Naive thymus-derived CD8-positive, alpha-beta T cell (primary cell): ENCODE results near the gene RNF144B. TPM values are rescaled to one million over a fixed set of nuclear protein-coding genes. Genes with fewer than 3 reads are reported as not detected.

ENCODE experiments used
- ATAC-seq, 2 donors: fragments of 150-1000 bp; cut with Tn5 transposase in 1 of 2; sonication (Bioruptor Pico), chemical (Tn5 transposase) in 1 of 2; 1 replicate in 1 of 2; 2 replicates in 1 of 2; pipeline ENCODE4 v1.10.0; 2021; ENCODE audit warnings: mild to moderate bottlenecking in 2 of 2, moderate library complexity in 2 of 2
- POLR2A ChIA-PET: fragments of 350-600 bp; sonication (Branson Sonifier 250); formaldehyde crosslinking; loops from one replicate; lab custom pipeline; 2021; ENCODE audit warnings: antibody characterized with exemption; lab: Charles Lee
- DNase-seq, 10 donors: peaks; one replicate each; pipeline versions ENCODE4 v3.0.0 to v3.0.0-alpha.2; 2020 to 2022
- H3K27ac Mint-ChIP-seq, 10 donors: one replicate each; pipeline ENCODE4 v1.8.0; 2020 to 2022; ENCODE audit warnings: mild to moderate bottlenecking in 10 of 10, mixed read lengths in 10 of 10, moderate library complexity in 4 of 10, inconsistent platforms in 1 of 10
- H3K27me3 Mint-ChIP-seq, 5 donors: one replicate each; pipeline ENCODE4 v1.8.0; 2021 to 2022; ENCODE audit warnings: mixed read lengths in 5 of 5
- H3K36me3 Mint-ChIP-seq, 3 donors: one replicate each; pipeline ENCODE4 v1.8.0; 2020 to 2022; ENCODE audit warnings: mixed read lengths in 3 of 3, mild to moderate bottlenecking in 2 of 3, inconsistent platforms in 1 of 3
- H3K4me1 Mint-ChIP-seq, 4 donors: one replicate each; pipeline ENCODE4 v1.8.0; 2021 to 2022; ENCODE audit warnings: mixed read lengths in 4 of 4
- H3K4me3 Mint-ChIP-seq, 10 donors: one replicate each; pipeline ENCODE4 v1.8.0; 2020 to 2022; ENCODE audit warnings: mild to moderate bottlenecking in 10 of 10, mixed read lengths in 10 of 10, moderate library complexity in 6 of 10, inconsistent platforms in 1 of 10
- H3K9me3 Mint-ChIP-seq, 9 donors: one replicate each; pipeline ENCODE4 v1.8.0; 2020 to 2022; ENCODE audit warnings: mixed read lengths in 9 of 9, mild to moderate bottlenecking in 3 of 9, inconsistent platforms in 1 of 9, moderate library complexity in 1 of 9
- polyA plus RNA-seq, 3 donors: library from polyadenylated mRNA; unstranded; fragments of 300-500 nt; fragmentation: Illumina TruSeq; gene quantifications; one replicate each; pipeline ENCODE4 v1.2.3, GENCODE V29; 2021
- total RNA-seq, 8 experiments: library from RNA in 2 of 8; stranded (reverse) in 2 of 8; gene quantifications; one replicate each; pipeline ENCODE4 v1.2.3 and lab custom pipeline; 2021 to 2026

The RNF144B gene
- total and polyA plus RNA-seq, 5 experiments from 2014 or later, result 2.1 to 6.4 (median 3.6) TPM

- POLR2A ChIA-PET, result no interaction called here
- Mint-ChIP-seq H3K27me3 (peaks cover 0 to 3% (median 0%) of the 10 kb centered on the region in 5 donors), H3K9me3 (no peaks in the 10 kb centered on the region), H3K36me3 (no peaks in the 10 kb centered on the region), H3K4me3 (no peak overlapping the region), H3K27ac (no peak overlapping the region), H3K4me1 (peaks cover 0 to 7% (median 0%) of the 10 kb centered on the region in 4 donors)
- ATAC-seq, result no peak
- no peak for DNase-seq
These were observed 126.2 kb downstream of the RNF144B start for GRCh38 chr6:18513253-18513798.

- H3K9me3 Mint-ChIP-seq, result no peaks in the 10 kb centered on the region
- no peak for DNase-seq
- POLR2A ChIA-PET, result no interaction called here
- H3K4me3 Mint-ChIP-seq, result no peak overlapping the region
- peaks cover 0 to 3% (median 0%) of the 10 kb centered on the region in 5 donors for H3K27me3 Mint-ChIP-seq
- H3K27ac Mint-ChIP-seq, result no peak overlapping the region
- no peak for ATAC-seq
- no peaks in the 10 kb centered on the region for H3K36me3 Mint-ChIP-seq
- H3K4me1 Mint-ChIP-seq, result peaks cover 0 to 7% (median 0%) of the 10 kb centered on the region in 4 donors
These were observed 127.0 kb downstream of the RNF144B start for GRCh38 chr6:18514180-18514579.

GRCh38 chr6:18515767-18516166 is 128.6 kb downstream of the RNF144B start:
- POLR2A ChIA-PET, result no interaction called here
- ATAC-seq, result no peak
- H3K4me1 Mint-ChIP-seq, result peaks cover 0 to 7% (median 0%) of the 10 kb centered on the region in 4 donors

More at GRCh38 chr6:18515767-18516166, 128.6 kb downstream of the RNF144B start:
- no peaks in the 10 kb centered on the region for H3K9me3 Mint-ChIP-seq
- no peak for DNase-seq
- H3K27ac Mint-ChIP-seq, result no peak overlapping the region
- H3K27me3 Mint-ChIP-seq, result peaks cover 0 to 3% (median 0%) of the 10 kb centered on the region in 5 donors
- no peaks in the 10 kb centered on the region for H3K36me3 Mint-ChIP-seq
- no peak overlapping the region for H3K4me3 Mint-ChIP-seq

Other genes with a start within 250 kb of the RNF144B start
- gene TPMT, start 232.3 kb upstream of the RNF144B start, total RNA-seq, result 1 to 10 TPM; 7.7 to 8.6 TPM
- 10 to 100 TPM; 10.8 to 17.7 (median 14.9) TPM for gene TPMT, start 232.3 kb upstream of the RNF144B start, polyA plus RNA-seq
- gene KDM1B, start 231.9 kb upstream of the RNF144B start, total RNA-seq, result 10 to 100 TPM; 11.9 TPM
- gene KDM1B, start 231.9 kb upstream of the RNF144B start, polyA plus RNA-seq, result 1 to 10 TPM in 2 of 3 donors, under 1 TPM in 1; 0.55 to 2.9 (median 1.3) TPM
- 100 to 1,000 TPM in 1 of 2 experiments, 10 to 100 TPM in 1; 97.6 to 103 TPM for gene DEK, start 122.8 kb upstream of the RNF144B start, total RNA-seq
- gene DEK, start 122.8 kb upstream of the RNF144B start, polyA plus RNA-seq, result 10 to 100 TPM; 44.4 to 55.8 (median 55.5) TPM